ENCODE measurements around the gene CENPS. TPM values are rescaled to one million over a fixed set of nuclear protein-coding genes. Genes with fewer than 3 reads are reported as not detected.

Gene CENPS
- total RNA-seq, 6 donors from 2014 or later = 1.4 to 23.0 (median 14.3) TPM

- no peaks in the 10 kb centered on the region for H3K27me3 ChIP-seq
- H3K4me3 ChIP-seq = peak overlapping the region; percentile 9 to 96 (median 81)
- WGBS, 2 donors = 2 to 7% methylated on average over 12 to 28 of the region's 34 CpGs
- peak overlapping the region in 3 of 4 donors; percentile 92 to 95 (median 93) for H3K27ac ChIP-seq
- H3K36me3 ChIP-seq = peaks cover 0 to 13% (median 7%) of the 10 kb centered on the region in 4 donors
- H3K4me1 ChIP-seq = peaks cover 13 to 28% (median 20%) of the 10 kb centered on the region in 4 donors
- DNase-seq (no peak), ATAC-seq (ENCODE audit: low FRiP score in 2 of 2) (no peak)
- TF ChIP-seq EP300 (IDR thresholded peaks at IDR 0.05) (no peak), POLR2A (IDR thresholded peaks at IDR 0.05) (no peak), CTCF (IDR thresholded peaks at IDR 0.05) (no peak), POLR2AphosphoS5 (IDR thresholded peaks at IDR 0.05) (no peak)
- no peaks in the 10 kb centered on the region for H3K9me3 ChIP-seq
These were observed 31.9 kb upstream of the CENPS start for GRCh38 chr1:10398278-10398733.

- peak; percentile 98 to 100 for ATAC-seq (ENCODE audit: low FRiP score in 2 of 2)
- DNase-seq = peak; percentile 99
- Histone ChIP-seq H3K9me3 (no peaks in the 10 kb centered on the region), H3K4me3 (peak within 1 kb of the TSS; percentile 75 to 96 (median 91)), H3K4me1 (peaks cover 13 to 28% (median 20%) of the 10 kb centered on the region in 4 donors), H3K27ac (peak within 1 kb of the TSS; percentile 91 to 95 (median 92)), H3K27me3 (no peaks in the 10 kb centered on the region), H3K36me3 (peaks cover 4 to 13% (median 13%) of the 10 kb centered on the region in 4 donors)
- WGBS, 2 donors = 1% methylated on average over 27 of the region's 76 CpGs; no CpG with 5 or more reads in 1 of the 2 donors
- TF ChIP-seq POLR2AphosphoS5 (IDR thresholded peaks at IDR 0.05) = peak; percentile 76 to 80
- TF ChIP-seq CTCF (IDR thresholded peaks at IDR 0.05) = peak in 2 of 6 experiments; percentile 21 to 33
- TF ChIP-seq EP300 (IDR thresholded peaks at IDR 0.05) = peak in 1 of 4 donors; percentile 27
- peak; percentile 58 to 89 (median 74) for TF ChIP-seq POLR2A (IDR thresholded peaks at IDR 0.05)
These were observed 31.3 kb upstream of the CENPS start, which contains the start of gene PGD for GRCh38 chr1:10398734-10399443. TSS of gene PGD (plus strand) at chr1:10399064. CDS start at chr1:10399118, 54 bp downstream.

- ATAC-seq (ENCODE audit: low FRiP score in 2 of 2) (peak in 1 of 2 donors; percentile 42), DNase-seq (peak in 1 of 2 donors; percentile 52)
- Histone ChIP-seq H3K27ac (peak overlapping the region; percentile 91 to 95 (median 92)), H3K9me3 (no peaks in the 10 kb centered on the region), H3K4me3 (peak overlapping the region; percentile 75 to 96 (median 91)), H3K27me3 (no peaks in the 10 kb centered on the region), H3K4me1 (peaks cover 13 to 28% (median 20%) of the 10 kb centered on the region in 4 donors), H3K36me3 (peaks cover 10 to 19% (median 19%) of the 10 kb centered on the region in 4 donors)
- TF ChIP-seq EP300 (IDR thresholded peaks at IDR 0.05) (no peak), POLR2AphosphoS5 (IDR thresholded peaks at IDR 0.05) (no peak), CTCF (IDR thresholded peaks at IDR 0.05) (no peak), POLR2A (IDR thresholded peaks at IDR 0.05) (no peak)
- 2 to 3% methylated on average over 18 to 39 of the region's 42 CpGs for WGBS, 2 donors
These were observed 30.7 kb upstream of the CENPS start for GRCh38 chr1:10399444-10399941.

- Histone ChIP-seq H3K36me3 (peaks cover 15 to 25% (median 24%) of the 10 kb centered on the region in 4 donors), H3K4me1 (peaks cover 13 to 28% (median 20%) of the 10 kb centered on the region in 4 donors), H3K4me3 (peak overlapping the region in 3 of 4 donors; percentile 75 to 96 (median 87)), H3K27ac (peak overlapping the region; percentile 91 to 95 (median 92)), H3K27me3 (no peaks in the 10 kb centered on the region), H3K9me3 (no peaks in the 10 kb centered on the region)
- WGBS, 2 donors = 57 to 58% methylated on average over 8 of the region's 8 CpGs
- ATAC-seq (ENCODE audit: low FRiP score in 2 of 2) = no peak
- DNase-seq = no peak
- no peak for TF ChIP-seq EP300 (IDR thresholded peaks at IDR 0.05)
- TF ChIP-seq CTCF (IDR thresholded peaks at IDR 0.05) = no peak
- TF ChIP-seq POLR2A (IDR thresholded peaks at IDR 0.05) = no peak
- no peak for TF ChIP-seq POLR2AphosphoS5 (IDR thresholded peaks at IDR 0.05)
These were observed 30.2 kb upstream of the CENPS start for GRCh38 chr1:10400013-10400412.

All from upper lobe of left lung (tissue), 6 donors.